ENCODE data around the gene GRK2. TPM values are rescaled to one million over a fixed set of nuclear protein-coding genes. Genes with fewer than 3 reads are reported as not detected.

The GRK2 gene
- total RNA-seq, 4 donors from 2014 or later: 42.6 to 106 (median 50.7) TPM

- DNase-seq (ENCODE audit: low spot score): no peak
- TF ChIP-seq CTCF (IDR thresholded peaks at IDR 0.05): no peak
- ATAC-seq (ENCODE audit: low FRiP score): peak; percentile 23
Observed at GRCh38 chr11:67276781-67277230, 10.5 kb downstream of the GRK2 start.

GRCh38 chr11:67277231-67277961, 11.1 kb downstream of the GRK2 start:
- DNase-seq (ENCODE audit: low spot score): peak; percentile 71
- TF ChIP-seq CTCF (IDR thresholded peaks at IDR 0.05): no peak
- peak; percentile 61 for ATAC-seq (ENCODE audit: low FRiP score)

GRCh38 chr11:67278135-67278938, 12.1 kb downstream of the GRK2 start:
- DNase-seq (ENCODE audit: low spot score): no peak
- TF ChIP-seq CTCF (IDR thresholded peaks at IDR 0.05): no peak
- no peak for ATAC-seq (ENCODE audit: low FRiP score)

- no peak for DNase-seq (ENCODE audit: low spot score)
- no peak for ATAC-seq (ENCODE audit: low FRiP score)
- no peak for TF ChIP-seq CTCF (IDR thresholded peaks at IDR 0.05)
Observed at GRCh38 chr11:67278939-67279588, 12.8 kb downstream of the GRK2 start.

- ATAC-seq (ENCODE audit: low FRiP score) (no peak), DNase-seq (ENCODE audit: low spot score) (no peak)
- no peak for TF ChIP-seq CTCF (IDR thresholded peaks at IDR 0.05)
Observed at GRCh38 chr11:67279589-67280340, 13.5 kb downstream of the GRK2 start.

- TF ChIP-seq CTCF (IDR thresholded peaks at IDR 0.05): no peak
- DNase-seq (ENCODE audit: low spot score) (no peak), ATAC-seq (ENCODE audit: low FRiP score) (no peak)
Observed at GRCh38 chr11:67280341-67280787, 14.1 kb downstream of the GRK2 start.
